Lower leg skin (tissue), 4 donors: ENCODE results near the gene GJD3. TPM values are rescaled to one million over a fixed set of nuclear protein-coding genes. Genes with fewer than 3 reads are reported as not detected.

ENCODE experiments used
- DNase-seq, 2 donors: peaks; one replicate each; pipeline ENCODE4 v3.0.0-alpha.2; 2019; ENCODE audit warnings: low spot score in 2 of 2
- H3K4me3 ChIP-seq: fragments of 200-600 bp; sonication (generic); 2 replicates; pipeline ENCODE4 v1.5.1; 2017; ENCODE audit warnings: mild to moderate bottlenecking, low read depth; ENCODE audit not compliant: poor library complexity, severe bottlenecking
- CTCF ChIP-seq, 3 donors: fragments of 450-650 bp; IDR thresholded peaks; one replicate each; pipeline ENCODE4 v1.5.1; 2016; ENCODE audit warnings: antibody characterized with exemption in 3 of 3, mild to moderate bottlenecking in 3 of 3, moderate library complexity in 2 of 3
- POLR2A ChIP-seq, 2 donors: fragments of 450-650 bp; IDR thresholded peaks; one replicate each; pipeline ENCODE4 v1.6.1; 2016 to 2017; ENCODE audit warnings: antibody characterized with exemption in 2 of 2, mild to moderate bottlenecking in 1 of 2, moderate library complexity in 1 of 2
- WGBS, 2 donors: methylation state at CpG; one replicate each; pipeline ENCODE4 v1.1.5; 2018; 5-methylcytosine and 5-hydroxymethylcytosine counted together
- intact Hi-C: fragments of 100-400 bp; cut with DNase I; formaldehyde crosslinking; loops from one replicate; pipeline ENCODE4 v1.15.0; 2023; ENCODE audit warnings: low total_unique reads
- total RNA-seq, 4 donors: library from RNA; depleted of rRNA; stranded (reverse); fragments of >200 nt; gene quantifications; one replicate each; pipeline ENCODE4 v1.1.0, GENCODE V29; 2016

The GJD3 gene
- total RNA-seq, 4 donors from 2014 or later = not detected

DNA sequence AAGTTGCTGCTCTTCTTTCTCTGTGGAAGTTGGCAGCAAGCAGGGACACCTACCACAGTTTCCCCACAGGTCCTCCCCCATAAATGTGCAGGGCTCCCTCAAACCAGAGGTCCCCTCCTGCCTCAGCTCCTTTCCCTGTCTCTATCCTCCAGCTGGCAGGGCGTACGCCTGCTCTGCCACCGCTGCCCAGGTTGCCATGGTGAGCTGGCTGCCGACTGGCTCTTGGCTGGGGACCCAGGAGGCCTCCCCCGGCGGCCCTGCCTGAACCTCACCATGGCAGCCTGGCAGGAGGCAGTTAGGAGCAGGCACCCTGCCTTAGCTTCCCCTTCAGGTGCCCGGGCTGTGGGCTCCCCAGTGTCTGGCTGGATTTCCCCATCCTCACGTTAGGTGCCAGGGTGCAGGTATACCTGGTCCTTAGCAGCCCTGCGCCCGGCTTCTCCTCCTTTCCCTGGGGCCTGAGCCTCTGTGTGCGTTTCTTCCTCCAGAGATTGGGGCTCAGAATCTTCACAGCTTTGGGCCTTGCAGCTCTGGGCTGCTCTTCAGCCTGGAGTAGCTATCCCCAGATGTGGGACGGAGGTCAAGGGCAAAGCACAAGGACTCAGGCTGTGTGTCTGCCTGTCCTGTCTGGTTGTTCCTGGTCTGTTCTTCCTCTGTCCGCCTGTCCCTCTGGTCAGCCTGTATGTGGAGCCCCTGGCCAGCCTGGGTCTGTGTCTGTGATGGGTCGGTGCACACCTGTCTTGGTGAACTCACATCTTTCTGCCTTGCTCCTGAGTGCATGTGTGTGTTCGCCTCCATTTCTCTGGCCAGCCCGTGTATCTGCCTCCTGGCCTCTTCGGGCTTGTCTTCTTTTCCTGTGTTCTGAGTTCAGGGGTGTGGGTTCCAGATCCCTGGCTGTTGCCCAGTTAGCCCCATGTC, 15.7 kb downstream of the GJD3 start:
- no peak overlapping the region for H3K4me3 ChIP-seq
- 32 to 41% methylated on average over 13 of the region's 17 CpGs for WGBS, 2 donors
- DNase-seq = no peak
- TF ChIP-seq CTCF (IDR thresholded peaks at IDR 0.05) = no peak
- intact Hi-C loops = loop anchor here (10.0 kb wide), 1 partner anchor 234 kb away; no protein-coding TSS in a partner anchor

GRCh38 chr17:40348136-40348504, 16.4 kb downstream of the GJD3 start:
- intact Hi-C loops = loop anchor here (10.0 kb wide), 1 partner anchor 233 kb away; no protein-coding TSS in a partner anchor
- WGBS, 2 donors = 27 to 52% methylated on average over 5 of the region's 5 CpGs
- no peak overlapping the region for H3K4me3 ChIP-seq
- TF ChIP-seq CTCF (IDR thresholded peaks at IDR 0.05) = no peak
- no peak for TF ChIP-seq POLR2A (IDR thresholded peaks at IDR 0.05)
- no peak for DNase-seq

- 31 to 36% methylated on average over 6 to 9 of the region's 9 CpGs for WGBS, 2 donors
- no peak for TF ChIP-seq POLR2A (IDR thresholded peaks at IDR 0.05)
- TF ChIP-seq CTCF (IDR thresholded peaks at IDR 0.05) = no peak
- intact Hi-C loops = loop anchor here (10.0 kb wide), 1 partner anchor 233 kb away; no protein-coding TSS in a partner anchor
- H3K4me3 ChIP-seq = no peak overlapping the region
- no peak for DNase-seq
These were observed 17.0 kb downstream of the GJD3 start for GRCh38 chr17:40347319-40348135.

GRCh38 chr17:40346765-40347158, 17.8 kb downstream of the GJD3 start:
- DNase-seq = no peak
- no peak overlapping the region for H3K4me3 ChIP-seq
- TF ChIP-seq POLR2A (IDR thresholded peaks at IDR 0.05) (no peak), CTCF (IDR thresholded peaks at IDR 0.05) (no peak)
- intact Hi-C loops = loop anchor here (10.0 kb wide), 1 partner anchor 232 kb away; no protein-coding TSS in a partner anchor
- 40 to 44% methylated on average over 1 of the region's 1 CpG for WGBS, 2 donors

GRCh38 chr17:40345994-40346764, 18.4 kb downstream of the GJD3 start:
- WGBS, 2 donors = 43% methylated on average over 11 of the region's 11 CpGs
- intact Hi-C loops = loop anchor here (10.0 kb wide), 1 partner anchor 231 kb away; no protein-coding TSS in a partner anchor
- TF ChIP-seq POLR2A (IDR thresholded peaks at IDR 0.05) = no peak
- TF ChIP-seq CTCF (IDR thresholded peaks at IDR 0.05) = no peak
- H3K4me3 ChIP-seq = no peak overlapping the region
- DNase-seq = no peak
